ENCODE data around the gene ZCCHC10.
"Not testable (repeated sequence)": the region's sequence is repeated elsewhere in the genome, so short reads cannot be mapped to it uniquely, and the experiment has no call there.

Gene ZCCHC10

GRCh38 chr5:133041910-133042309 lies 15.6 kb upstream of the ZCCHC10 start:
- H3K4me3 ChIP-seq (replicated peaks in 1 of 2; ENCODE audit: low read depth in 2 of 2, low read length in 2 of 2) = no peak overlapping the region
- TF ChIP-seq CTCF (IDR thresholded peaks at IDR 0.05; ENCODE audit: low read depth, low read length) = peak; percentile 5
- peak; percentile 34 to 44 for DNase-seq (ENCODE audit: low read depth in 2 of 2)

DNA sequence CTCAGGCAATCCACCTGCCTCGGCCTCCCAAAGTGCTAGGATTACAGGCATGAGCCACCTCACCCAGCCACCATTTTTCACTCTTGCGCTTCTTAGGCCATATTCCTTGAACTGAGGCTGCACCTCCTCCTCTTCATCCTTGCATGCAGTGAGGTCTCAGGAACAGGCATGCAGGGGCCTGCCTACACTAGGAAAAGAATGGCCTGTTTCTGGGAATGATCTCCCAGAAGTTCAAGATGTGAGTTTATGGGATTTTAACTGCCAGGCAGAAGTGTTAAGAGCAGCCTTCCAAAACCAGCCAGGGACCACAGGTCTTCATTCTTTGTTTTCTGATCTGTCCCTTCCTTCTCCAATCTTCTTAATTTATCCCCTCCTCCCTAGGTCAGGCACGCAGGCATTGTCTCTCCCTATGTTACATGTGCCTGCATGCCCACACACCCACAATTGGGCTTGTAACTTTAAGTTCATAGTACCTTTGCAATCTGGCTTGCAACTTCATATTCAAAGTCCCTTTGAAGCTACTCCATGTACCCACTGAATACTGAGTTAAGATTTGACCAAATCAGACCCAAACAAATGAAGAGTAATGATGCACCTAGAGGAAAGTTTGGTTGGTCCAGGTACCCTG lies 14.9 kb upstream of the ZCCHC10 start:
- no peak overlapping the region for H3K4me3 ChIP-seq (replicated peaks in 1 of 2; ENCODE audit: low read depth in 2 of 2, low read length in 2 of 2)
- TF ChIP-seq CTCF (IDR thresholded peaks at IDR 0.05; ENCODE audit: low read depth, low read length) = no peak
- DNase-seq (ENCODE audit: low read depth in 2 of 2) = no peak

DNA sequence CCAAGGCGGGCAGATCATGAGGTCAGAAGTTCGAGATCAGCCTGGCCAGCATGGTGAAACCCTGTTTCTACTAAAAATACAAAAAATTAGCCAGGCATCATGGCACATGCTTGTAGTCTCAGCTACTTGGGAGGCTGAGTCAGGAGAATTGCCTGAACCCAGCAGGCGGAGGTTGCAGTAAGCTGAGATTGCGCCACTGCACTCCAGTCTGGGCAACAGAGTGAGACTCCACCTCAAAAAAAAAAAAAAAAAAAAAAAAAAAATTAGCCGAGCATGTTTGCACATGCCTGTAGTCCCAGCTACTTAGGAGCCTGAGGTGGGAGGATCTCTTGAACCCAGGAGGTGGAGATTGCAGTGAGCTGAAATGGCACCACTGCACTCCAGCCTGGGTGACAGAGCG lies 10.3 kb upstream of the ZCCHC10 start:
- not testable (repeated sequence) for DNase-seq (ENCODE audit: low read depth in 2 of 2)

GRCh38 chr5:133035224-133035623 lies 8.9 kb upstream of the ZCCHC10 start:
- H3K4me3 ChIP-seq (replicated peaks in 1 of 2; ENCODE audit: low read depth in 2 of 2, low read length in 2 of 2) = no peak overlapping the region
- DNase-seq (ENCODE audit: low read depth in 2 of 2) = no peak
- TF ChIP-seq CTCF (IDR thresholded peaks at IDR 0.05; ENCODE audit: low read depth, low read length) = no peak

More for the DNA sequence above, 10.3 kb upstream of the ZCCHC10 start:
- not testable (repeated sequence) for H3K4me3 ChIP-seq (replicated peaks in 1 of 2; ENCODE audit: low read depth in 2 of 2, low read length in 2 of 2)

GRCh38 chr5:133034064-133034463 lies 7.7 kb upstream of the ZCCHC10 start:
- H3K4me3 ChIP-seq (replicated peaks in 1 of 2; ENCODE audit: low read depth in 2 of 2, low read length in 2 of 2) = no peak overlapping the region
- TF ChIP-seq CTCF (IDR thresholded peaks at IDR 0.05; ENCODE audit: low read depth, low read length) = no peak
- no peak for DNase-seq (ENCODE audit: low read depth in 2 of 2)

DNA sequence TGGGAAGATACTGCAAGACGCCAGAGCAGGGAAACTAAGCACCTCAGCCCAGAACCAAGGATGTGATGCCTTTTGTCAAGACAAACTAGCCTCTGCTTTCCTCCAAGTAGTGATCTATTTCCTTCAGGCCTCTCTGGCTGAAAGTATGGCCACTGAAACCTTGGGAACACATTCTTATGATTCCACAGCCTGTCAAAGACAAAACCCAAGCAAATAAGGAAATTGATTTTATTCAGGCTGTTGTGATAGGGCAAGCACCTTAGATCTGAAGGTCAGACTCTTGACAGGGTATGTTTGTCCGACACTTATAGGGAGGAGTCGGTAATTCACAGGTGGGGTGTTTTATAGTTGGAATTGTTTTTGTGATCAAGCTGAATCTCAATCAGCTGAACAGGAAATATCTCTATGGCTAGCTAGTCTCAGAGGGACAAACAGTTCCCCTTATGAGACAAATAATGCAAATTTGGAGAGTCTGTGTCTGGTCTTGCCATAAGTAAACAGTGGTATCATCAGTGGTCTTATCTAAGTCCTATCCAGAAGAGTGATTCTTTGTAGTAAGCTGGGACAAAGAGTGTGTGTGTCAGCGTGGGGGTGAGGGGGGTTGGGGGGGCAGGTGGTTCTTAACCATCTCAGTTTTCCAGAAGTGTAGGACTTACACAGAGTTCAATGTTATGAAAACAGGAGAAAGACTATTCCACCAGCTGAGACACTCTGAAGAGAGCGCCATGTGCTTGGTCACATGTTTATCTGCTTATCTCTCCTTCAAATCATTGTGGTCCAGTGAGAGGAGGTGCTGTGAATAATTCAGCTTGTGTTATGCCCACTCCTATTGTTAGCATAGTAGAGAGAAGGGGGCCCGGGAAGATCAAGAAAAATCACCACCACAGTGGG lies 6.7 kb upstream of the ZCCHC10 start:
- TF ChIP-seq CTCF (IDR thresholded peaks at IDR 0.05; ENCODE audit: low read depth, low read length) = no peak
- H3K4me3 ChIP-seq (replicated peaks in 1 of 2; ENCODE audit: low read depth in 2 of 2, low read length in 2 of 2) = no peak overlapping the region
- DNase-seq (ENCODE audit: low read depth in 2 of 2) = no peak

DNA sequence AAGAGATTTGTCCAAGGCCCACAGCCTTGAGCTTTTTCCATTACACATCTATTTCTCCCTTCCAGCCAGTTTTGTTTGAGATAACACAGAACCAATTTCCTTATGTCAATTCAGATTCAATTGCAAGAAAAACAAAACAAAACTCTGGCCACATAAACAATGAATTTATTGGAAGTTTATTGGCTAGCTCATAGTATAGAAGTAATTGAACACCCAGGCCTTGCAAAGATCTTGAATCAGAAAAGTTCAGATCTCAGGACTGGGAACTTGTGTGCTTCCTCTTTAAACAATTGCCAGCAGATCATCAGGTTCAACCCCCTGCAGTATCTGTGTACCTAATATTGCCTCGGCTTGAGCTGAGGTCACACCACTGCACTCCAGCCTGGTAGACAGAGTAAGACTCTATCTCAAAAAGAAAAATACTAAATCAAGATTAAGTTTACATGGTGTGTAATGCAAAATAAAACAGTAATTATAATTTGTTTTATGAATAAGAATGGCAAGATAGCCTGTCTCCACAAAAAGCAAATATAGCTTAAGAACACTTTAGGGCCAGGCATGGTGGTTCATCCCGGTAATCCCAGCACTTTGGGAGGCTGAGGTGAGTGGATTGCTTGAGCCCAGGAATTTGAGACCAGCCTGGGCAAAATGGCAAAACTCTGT lies 4.1 kb upstream of the ZCCHC10 start:
- no peak for DNase-seq (ENCODE audit: low read depth in 2 of 2)
- no peak for TF ChIP-seq CTCF (IDR thresholded peaks at IDR 0.05; ENCODE audit: low read depth, low read length)

More for the DNA sequence above, 4.1 kb upstream of the ZCCHC10 start:
- no peak overlapping the region for H3K4me3 ChIP-seq (replicated peaks in 1 of 2; ENCODE audit: low read depth in 2 of 2, low read length in 2 of 2)
